Stimulated activated naive CD8-positive, alpha-beta T cell treated with anti-CD3 and anti-CD28 coated beads, Interleukin-15, Interleukin-2, amounts not matched to agents 100 ng/mL and 50 ng/mL, for 24 hours (primary cell): ENCODE measurements around the gene KCNJ1.

Experiments
- H3K27ac Mint-ChIP-seq: one replicate; pipeline ENCODE4 v1.8.0; 2021; ENCODE audit warnings: mild to moderate bottlenecking, mixed read lengths
- H3K27me3 Mint-ChIP-seq: one replicate; pipeline ENCODE4 v1.8.0; 2021; ENCODE audit warnings: mixed read lengths
- H3K36me3 Mint-ChIP-seq: one replicate; pipeline ENCODE4 v1.8.0; 2021; ENCODE audit warnings: low read depth, mixed read lengths
- H3K4me1 Mint-ChIP-seq: one replicate; pipeline ENCODE4 v1.8.0; 2021; ENCODE audit warnings: low read depth, mixed read lengths
- H3K4me3 Mint-ChIP-seq: one replicate; pipeline ENCODE4 v1.8.0; 2021; ENCODE audit warnings: mild to moderate bottlenecking, mixed read lengths
- H3K9me3 Mint-ChIP-seq: one replicate; pipeline ENCODE4 v1.8.0; 2021; ENCODE audit warnings: mixed read lengths

KCNJ1 gene

GRCh38 chr11:128856241-128856640 is 10.9 kb downstream of the KCNJ1 start:
- H3K27ac Mint-ChIP-seq = no peak overlapping the region
- no peaks in the 10 kb centered on the region for H3K9me3 Mint-ChIP-seq
- H3K4me3 Mint-ChIP-seq = no peak overlapping the region
- H3K4me1 Mint-ChIP-seq = peaks cover 4% of the 10 kb centered on the region
- H3K27me3 Mint-ChIP-seq = no peaks in the 10 kb centered on the region
- no peaks in the 10 kb centered on the region for H3K36me3 Mint-ChIP-seq

DNA sequence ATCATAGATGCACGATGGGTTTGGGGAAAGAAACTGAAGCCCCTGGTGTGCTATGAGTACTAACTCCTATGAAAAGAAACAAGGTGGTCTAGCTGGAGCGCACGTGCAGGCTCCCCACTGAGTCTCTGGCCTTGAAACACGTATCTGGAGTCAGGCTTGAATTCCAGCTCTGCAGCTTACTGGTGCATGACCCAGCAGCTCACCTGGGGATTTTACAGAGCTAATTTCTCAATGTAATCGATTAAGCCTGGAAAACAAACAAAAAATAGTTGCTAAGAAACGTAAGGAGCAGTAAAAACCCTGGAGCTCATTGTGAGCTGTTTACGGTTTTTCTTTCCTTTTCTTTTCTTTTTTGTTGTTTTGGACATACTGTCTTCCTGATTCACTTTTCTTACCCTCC is 12.3 kb downstream of the KCNJ1 start:
- no peaks in the 10 kb centered on the region for H3K9me3 Mint-ChIP-seq
- H3K4me3 Mint-ChIP-seq = no peak overlapping the region
- H3K27me3 Mint-ChIP-seq = no peaks in the 10 kb centered on the region
- no peaks in the 10 kb centered on the region for H3K36me3 Mint-ChIP-seq
- H3K27ac Mint-ChIP-seq = no peak overlapping the region
- no peaks in the 10 kb centered on the region for H3K4me1 Mint-ChIP-seq

DNA sequence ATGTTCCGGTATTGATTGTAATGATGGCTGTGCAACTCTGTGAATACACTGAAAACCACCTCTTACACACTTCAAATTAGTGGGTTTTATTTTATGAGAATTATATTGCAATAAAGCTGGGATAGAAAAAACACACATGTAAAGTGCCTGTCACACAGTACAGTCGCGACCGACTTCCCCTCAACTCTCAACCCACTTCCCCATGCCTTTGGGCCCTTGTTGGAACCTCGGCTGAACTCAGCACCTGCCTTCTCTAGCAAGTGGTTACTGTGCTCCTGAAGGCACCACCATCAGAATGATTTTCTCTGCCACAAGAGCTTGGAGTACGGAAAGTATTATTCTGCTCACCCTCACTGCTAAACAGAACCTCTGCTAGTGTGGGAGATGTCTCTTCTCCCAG is 13.5 kb downstream of the KCNJ1 start:
- Mint-ChIP-seq H3K4me3 (no peak overlapping the region), H3K36me3 (no peaks in the 10 kb centered on the region), H3K27ac (no peak overlapping the region), H3K27me3 (no peaks in the 10 kb centered on the region), H3K9me3 (no peaks in the 10 kb centered on the region), H3K4me1 (peaks cover 3% of the 10 kb centered on the region)

- H3K27ac Mint-ChIP-seq = no peak overlapping the region
- H3K4me1 Mint-ChIP-seq = peaks cover 4% of the 10 kb centered on the region
- H3K36me3 Mint-ChIP-seq = no peaks in the 10 kb centered on the region
- no peaks in the 10 kb centered on the region for H3K27me3 Mint-ChIP-seq
- no peaks in the 10 kb centered on the region for H3K9me3 Mint-ChIP-seq
- H3K4me3 Mint-ChIP-seq = no peak overlapping the region
These were observed 14.6 kb downstream of the KCNJ1 start for GRCh38 chr11:128852327-128853023.

DNA sequence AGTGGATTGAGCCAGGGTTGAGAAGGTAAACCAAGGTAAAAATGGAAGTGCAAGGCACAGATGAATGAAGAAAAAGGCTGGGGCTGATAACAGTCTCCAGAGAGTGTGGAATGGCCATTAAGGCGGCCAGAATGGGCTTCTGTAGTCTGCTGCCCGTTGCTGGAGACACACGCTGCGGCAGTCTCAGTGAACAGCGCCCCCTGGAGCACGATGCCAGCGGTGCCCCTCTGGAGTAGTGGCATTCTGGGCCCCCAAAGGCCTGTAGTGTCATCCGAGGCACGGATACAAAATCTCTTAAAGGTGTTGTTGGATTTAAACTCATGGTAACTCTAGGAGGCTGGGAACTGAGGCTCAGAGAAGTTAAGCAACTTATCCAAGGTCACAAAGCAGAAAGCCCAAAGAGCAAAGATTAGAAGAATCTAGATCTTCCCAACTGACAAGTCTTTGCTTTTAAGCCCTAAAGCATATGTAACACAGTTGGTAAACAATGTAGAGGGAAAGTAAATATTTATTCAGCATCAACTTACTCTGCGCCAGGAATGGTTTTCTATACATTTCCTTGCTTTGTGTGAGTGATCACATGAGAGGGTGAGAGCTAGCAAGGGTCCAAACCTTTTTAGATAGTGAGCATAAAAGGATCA is 18.2 kb downstream of the KCNJ1 start:
- Mint-ChIP-seq H3K9me3 (no peaks in the 10 kb centered on the region), H3K27me3 (no peaks in the 10 kb centered on the region), H3K4me1 (peaks cover 23% of the 10 kb centered on the region), H3K36me3 (no peaks in the 10 kb centered on the region), H3K4me3 (no peak overlapping the region), H3K27ac (no peak overlapping the region)

GRCh38 chr11:128846985-128847384 is 20.1 kb downstream of the KCNJ1 start:
- peaks cover 41% of the 10 kb centered on the region for H3K4me1 Mint-ChIP-seq
- H3K27ac Mint-ChIP-seq = no peak overlapping the region

GRCh38 chr11:128845334-128845780 is 21.7 kb downstream of the KCNJ1 start:
- H3K4me3 Mint-ChIP-seq = no peak overlapping the region
- H3K27me3 Mint-ChIP-seq = no peaks in the 10 kb centered on the region
- H3K9me3 Mint-ChIP-seq = no peaks in the 10 kb centered on the region
- no peaks in the 10 kb centered on the region for H3K36me3 Mint-ChIP-seq
- H3K4me1 Mint-ChIP-seq = peaks cover 55% of the 10 kb centered on the region
- H3K27ac Mint-ChIP-seq = no peak overlapping the region

More at GRCh38 chr11:128846985-128847384, 20.1 kb downstream of the KCNJ1 start:
- no peaks in the 10 kb centered on the region for H3K36me3 Mint-ChIP-seq
- H3K4me3 Mint-ChIP-seq = no peak overlapping the region
- H3K9me3 Mint-ChIP-seq = no peaks in the 10 kb centered on the region
- H3K27me3 Mint-ChIP-seq = no peaks in the 10 kb centered on the region

GRCh38 chr11:128843198-128843785 is 23.8 kb downstream of the KCNJ1 start:
- H3K27ac Mint-ChIP-seq = no peak overlapping the region
- no peaks in the 10 kb centered on the region for H3K36me3 Mint-ChIP-seq

DNA sequence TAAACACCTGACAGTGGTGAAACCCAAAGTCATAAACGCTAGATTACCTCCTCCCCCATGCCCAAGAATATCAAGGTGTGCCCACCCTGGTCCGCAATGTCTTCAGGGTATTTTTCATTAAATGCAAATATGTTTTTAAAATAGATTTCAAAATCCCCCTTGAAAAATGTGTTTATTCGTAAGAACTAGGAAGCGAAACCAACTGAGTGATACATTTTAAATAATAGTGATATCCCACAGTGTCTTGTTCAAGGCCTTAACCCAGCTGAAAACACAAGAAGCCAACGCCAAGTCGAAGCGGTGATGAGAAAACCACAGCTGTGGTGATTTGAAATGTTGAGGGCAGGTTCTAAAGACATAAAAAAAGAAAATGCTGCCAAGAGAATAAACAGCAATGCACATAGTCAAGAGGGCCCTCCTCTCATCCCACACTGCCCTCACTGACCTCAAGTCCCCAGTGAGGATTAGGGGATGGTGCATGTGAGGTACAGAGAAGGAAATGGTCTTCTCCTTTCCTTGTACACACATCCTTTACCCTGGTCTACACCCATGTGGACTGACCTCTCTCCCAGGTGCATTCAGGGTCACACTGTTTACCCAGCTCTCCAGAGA is 25.5 kb downstream of the KCNJ1 start:
- Mint-ChIP-seq H3K9me3 (peaks cover 8% of the 10 kb centered on the region), H3K36me3 (no peaks in the 10 kb centered on the region), H3K4me1 (peaks cover 80% of the 10 kb centered on the region), H3K27me3 (no peaks in the 10 kb centered on the region), H3K4me3 (no peak overlapping the region), H3K27ac (peak overlapping the region; percentile 41)

More at GRCh38 chr11:128843198-128843785, 23.8 kb downstream of the KCNJ1 start:
- Mint-ChIP-seq H3K27me3 (no peaks in the 10 kb centered on the region), H3K4me3 (no peak overlapping the region), H3K4me1 (peaks cover 67% of the 10 kb centered on the region), H3K9me3 (peaks cover 8% of the 10 kb centered on the region)

- Mint-ChIP-seq H3K27ac (no peak overlapping the region), H3K4me1 (peaks cover 83% of the 10 kb centered on the region), H3K9me3 (peaks cover 11% of the 10 kb centered on the region), H3K27me3 (no peaks in the 10 kb centered on the region), H3K36me3 (no peaks in the 10 kb centered on the region), H3K4me3 (no peak overlapping the region)
These were observed 26.3 kb downstream of the KCNJ1 start for GRCh38 chr11:128840783-128841182.

- Mint-ChIP-seq H3K4me3 (peak overlapping the region; percentile 17), H3K27me3 (no peaks in the 10 kb centered on the region), H3K4me1 (peaks cover 77% of the 10 kb centered on the region), H3K36me3 (no peaks in the 10 kb centered on the region), H3K9me3 (peaks cover 11% of the 10 kb centered on the region), H3K27ac (no peak overlapping the region)
These were observed 27.0 kb downstream of the KCNJ1 start for GRCh38 chr11:128840137-128840536.

DNA sequence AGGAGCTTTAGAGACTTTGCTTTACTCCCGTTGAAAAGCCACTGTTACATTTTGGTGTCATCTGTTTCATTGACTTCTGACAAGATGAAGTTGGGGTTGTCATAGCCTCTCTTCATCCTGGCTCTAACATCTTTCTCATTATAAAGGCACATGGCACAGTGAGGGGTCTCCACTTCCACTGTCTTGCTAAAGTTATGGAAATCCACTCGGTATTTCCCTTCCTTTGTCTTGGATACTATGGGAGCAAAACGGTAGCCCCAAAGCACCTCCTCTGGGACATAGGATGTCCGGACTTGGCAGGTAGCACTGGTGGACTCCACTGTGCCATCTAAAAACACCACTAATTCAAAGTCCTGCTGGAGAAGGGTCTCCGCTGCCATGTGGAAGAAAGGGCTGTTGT is 28.0 kb downstream of the KCNJ1 start:
- H3K27me3 Mint-ChIP-seq = no peaks in the 10 kb centered on the region
- H3K4me1 Mint-ChIP-seq = peaks cover 67% of the 10 kb centered on the region
- no peaks in the 10 kb centered on the region for H3K36me3 Mint-ChIP-seq
- peaks cover 11% of the 10 kb centered on the region for H3K9me3 Mint-ChIP-seq
- no peak overlapping the region for H3K4me3 Mint-ChIP-seq
- no peak overlapping the region for H3K27ac Mint-ChIP-seq

DNA sequence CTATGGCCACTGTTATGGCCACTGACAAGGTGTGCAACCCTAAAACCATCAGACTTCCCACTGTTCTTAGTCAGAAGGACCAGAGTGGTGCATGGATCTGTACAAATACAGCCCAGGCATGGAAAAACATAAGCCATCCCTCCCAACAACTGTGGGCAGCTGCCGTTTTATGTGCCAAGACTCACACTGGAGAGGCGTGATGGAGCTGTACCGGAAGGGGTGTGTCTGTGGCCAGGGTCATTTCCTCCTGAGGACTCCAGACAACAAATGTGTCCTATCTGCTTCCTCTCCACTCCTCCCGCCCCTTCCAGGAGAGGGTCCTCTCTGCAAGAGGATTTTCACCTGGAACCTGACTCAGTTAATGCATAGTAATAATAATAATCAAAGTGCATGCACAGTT is 29.5 kb downstream of the KCNJ1 start:
- Mint-ChIP-seq H3K27me3 (peaks cover 4% of the 10 kb centered on the region), H3K36me3 (no peaks in the 10 kb centered on the region), H3K4me1 (peaks cover 58% of the 10 kb centered on the region), H3K9me3 (peaks cover 11% of the 10 kb centered on the region), H3K4me3 (no peak overlapping the region), H3K27ac (no peak overlapping the region)

DNA sequence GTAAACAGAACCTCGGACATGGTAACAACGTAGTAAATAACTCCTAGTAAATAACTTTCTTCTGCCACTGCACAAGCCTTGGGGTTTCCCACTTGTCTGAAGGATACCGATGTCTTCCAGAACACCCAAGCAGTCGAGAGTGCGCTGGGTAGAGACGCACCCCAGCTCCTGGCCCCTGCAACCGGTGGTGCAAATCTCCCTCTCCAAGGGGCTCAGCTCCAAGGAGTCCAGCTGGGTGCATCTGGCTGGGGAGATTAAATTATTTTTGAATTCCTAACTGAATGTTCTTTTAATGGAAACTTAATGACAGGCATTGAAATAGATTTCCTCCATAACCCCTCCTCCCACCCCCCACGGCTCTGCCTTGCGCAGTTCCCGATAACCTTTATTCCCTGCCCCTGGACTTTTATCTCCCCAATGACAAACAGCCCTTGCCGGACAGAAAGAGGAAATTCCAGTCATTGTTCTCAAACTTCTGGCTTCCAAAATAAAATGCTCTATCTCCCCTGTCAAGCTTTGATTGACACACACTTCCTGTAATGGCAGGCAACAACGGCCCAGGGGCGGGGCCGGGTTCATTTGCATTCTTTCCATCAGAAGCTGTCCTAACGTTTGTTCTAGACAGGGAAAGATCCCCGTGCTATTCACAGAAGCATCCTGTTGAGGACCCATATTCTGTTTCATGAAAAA is 31.2 kb downstream of the KCNJ1 start:
- no peak overlapping the region for H3K4me3 Mint-ChIP-seq
- peaks cover 56% of the 10 kb centered on the region for H3K4me1 Mint-ChIP-seq
- H3K36me3 Mint-ChIP-seq = no peaks in the 10 kb centered on the region
- H3K27ac Mint-ChIP-seq = no peak overlapping the region
- peaks cover 4% of the 10 kb centered on the region for H3K27me3 Mint-ChIP-seq
- peaks cover 11% of the 10 kb centered on the region for H3K9me3 Mint-ChIP-seq

DNA sequence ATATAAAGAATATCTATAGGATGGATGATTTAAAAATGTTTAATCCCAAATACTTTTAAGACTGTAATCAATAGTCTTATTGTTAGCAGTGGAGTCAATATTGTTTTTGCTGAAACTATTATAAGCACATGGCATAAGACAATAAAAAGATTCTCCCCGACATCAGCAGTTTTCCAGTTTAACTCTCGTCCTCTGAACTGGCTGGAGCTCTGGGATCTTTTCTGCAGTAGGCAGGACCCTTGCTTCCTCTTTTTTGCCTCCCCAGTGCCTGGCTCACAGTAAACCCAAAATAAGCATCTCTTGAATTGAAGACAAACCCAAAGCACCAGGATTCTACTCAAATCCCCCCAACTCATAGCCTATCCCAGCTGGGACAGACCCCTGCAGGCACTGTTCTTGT is 32.9 kb downstream of the KCNJ1 start:
- peaks cover 8% of the 10 kb centered on the region for H3K9me3 Mint-ChIP-seq
- no peak overlapping the region for H3K27ac Mint-ChIP-seq
- no peak overlapping the region for H3K4me3 Mint-ChIP-seq
- no peaks in the 10 kb centered on the region for H3K36me3 Mint-ChIP-seq
- peaks cover 4% of the 10 kb centered on the region for H3K27me3 Mint-ChIP-seq
- peaks cover 55% of the 10 kb centered on the region for H3K4me1 Mint-ChIP-seq
